PC-9 (cell line): ENCODE measurements around the gene HIVEP2. TPM values are rescaled to one million over a fixed set of nuclear protein-coding genes. Genes with fewer than 3 reads are reported as not detected.

ENCODE experiments used
- BruUV-seq: library from RNA; stranded (reverse); fragments of 400-500 nt; replicated peaks from 2 replicates; lab custom pipeline; 2021; lab: Mats Ljungman, UMichigan
- CTCF ChIA-PET: fragments of 300-600 bp; sonication (Branson Sonifier 250); formaldehyde crosslinking; loops from one replicate; lab custom pipeline; 2022; ENCODE audit warnings: antibody characterized with exemption; lab: Charles Lee
- POLR2A ChIA-PET: fragments of 300-600 bp; sonication (Branson Sonifier 250); formaldehyde crosslinking; loops from one replicate; lab custom pipeline; 2022; ENCODE audit warnings: antibody characterized with exemption; ENCODE audit not compliant: unreplicated experiment; lab: Charles Lee
- DNase-seq, 2 experiments: peaks; one replicate each; pipeline versions ENCODE4 v3.0.0 to v3.0.0-alpha.2; 2015 to 2022; ENCODE audit warnings: mixed read lengths in 1 of 2
- H2AFZ ChIP-seq: fragments of 200-600 bp; sonication (generic); 2 replicates; pipeline ENCODE4 v1.8.1; 2017; ENCODE audit warnings: antibody characterized with exemption
- H3F3A ChIP-seq: fragments of 200-600 bp; sonication (generic); 2 replicates; pipeline ENCODE4 v1.8.1; 2017; ENCODE audit warnings: antibody characterized with exemption, mild to moderate bottlenecking, low read depth; ENCODE audit not compliant: insufficient read depth
- H3K27ac ChIP-seq: fragments of 200-600 bp; sonication (generic); 2 replicates; pipeline ENCODE4 v1.6.1; 2016; ENCODE audit warnings: mixed run types
- H3K27me3 ChIP-seq: fragments of 200-600 bp; sonication (generic); 2 replicates; pipeline ENCODE4 v1.6.1; 2016; ENCODE audit warnings: low read depth, mixed run types; ENCODE audit not compliant: insufficient read depth
- H3K36me3 ChIP-seq: fragments of 200-600 bp; sonication (generic); 2 replicates; pipeline ENCODE4 v1.6.1; 2016; ENCODE audit warnings: low read depth, mixed run types
- H3K4me1 ChIP-seq: fragments of 200-600 bp; sonication (generic); replicated peaks from 2 replicates; pipeline ENCODE4 v1.6.1; 2016; ENCODE audit warnings: mixed run types; ENCODE audit not compliant: insufficient read depth
- H3K4me2 ChIP-seq: fragments of 200-600 bp; sonication (generic); 2 replicates; pipeline ENCODE4 v1.6.1; 2017; ENCODE audit warnings: mixed run types
- H3K4me3 ChIP-seq: fragments of 200-600 bp; sonication (generic); 2 replicates; pipeline ENCODE4 v1.6.1; 2016; ENCODE audit warnings: mixed run types
- H3K79me2 ChIP-seq: fragments of 200-600 bp; sonication (generic); 2 replicates; pipeline ENCODE4 v1.6.1; 2017; ENCODE audit warnings: low read depth, mixed run types
- H3K9me2 ChIP-seq: fragments of 200-600 bp; sonication (generic); 2 replicates; pipeline ENCODE4 v1.8.1; 2017; ENCODE audit warnings: mild to moderate bottlenecking; ENCODE audit not compliant: insufficient read depth
- H3K9me3 ChIP-seq: fragments of 200-600 bp; sonication (generic); 2 replicates; pipeline ENCODE4 v1.8.1; 2016; ENCODE audit warnings: low read depth; ENCODE audit not compliant: insufficient read depth
- H4K20me1 ChIP-seq: fragments of 200-600 bp; sonication (generic); 2 replicates; pipeline ENCODE4 v1.8.1; 2017; ENCODE audit not compliant: insufficient read depth
- EZH2 ChIP-seq: fragments of 200-600 bp; sonication (generic); IDR thresholded peaks from 2 replicates; pipeline ENCODE4 v1.8.0; 2017; ENCODE audit warnings: antibody characterized with exemption, low read depth
- intact Hi-C: fragments of 100-400 bp; cut with micrococcal nuclease; formaldehyde crosslinking; loops from one replicate; pipeline ENCODE4 v1.10.0; 2022; ENCODE audit not compliant: unreplicated experiment
- total RNA-seq: library from RNA; stranded (reverse); gene quantifications from 2 replicates; pipeline ENCODE4 v1.2.3, GENCODE V29; 2021
- TF ChIP-seq, protein P1 (sequence below): fragments of 200-600 bp; sonication (generic); conservative IDR thresholded peaks from 2 replicates; pipeline ENCODE4 v1.6.1; 2017; ENCODE audit warnings: mixed run types, antibody characterized with exemption, mild to moderate bottlenecking, moderate library complexity

The HIVEP2 gene
- total RNA-seq, 1 experiment from 2014 or later = 10.3 TPM

DNA sequence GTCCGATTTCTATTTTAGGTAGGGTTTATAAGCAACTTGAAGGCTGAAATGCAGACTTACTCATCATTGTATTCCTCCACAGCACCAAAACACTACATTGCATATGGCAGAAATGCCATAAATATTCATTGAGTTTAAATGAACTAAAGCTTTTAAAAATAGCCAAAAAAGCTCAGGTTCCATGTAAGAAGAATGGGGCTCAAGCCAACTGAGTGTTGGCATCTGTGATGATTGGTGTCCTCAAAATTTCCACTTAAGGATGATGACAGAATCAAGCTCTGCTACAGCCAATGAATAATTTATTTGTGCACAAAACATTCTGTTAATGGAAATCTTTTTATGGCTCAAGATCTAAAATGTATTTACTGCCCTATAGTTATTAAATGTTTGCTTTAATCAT, 115.4 kb downstream of the HIVEP2 start:
- DNase-seq = no peak
- Histone ChIP-seq H3K4me3 (no peak overlapping the region), H3K27ac (no peak overlapping the region), H3K4me2 (no peak overlapping the region), H3F3A (peaks cover 14% of the 10 kb centered on the region), H3K27me3 (no peaks in the 10 kb centered on the region), H3K4me1 (peaks cover 21% of the 10 kb centered on the region), H3K36me3 (no peaks in the 10 kb centered on the region), H3K79me2 (no peaks in the 10 kb centered on the region; the same call in 1 of the 2 replicates), H2AFZ (no peak overlapping the region), H3K9me2 (no peaks in the 10 kb centered on the region), H3K9me3 (no peaks in the 10 kb centered on the region; the same call in 1 of the 2 replicates), H4K20me1 (no peaks in the 10 kb centered on the region)
- intact Hi-C loops = no loop called here
- ChIA-PET POLR2A (interaction anchor here (0.7 kb wide), 1 partner anchor 54 kb away, joined by 9 read pairs; no protein-coding TSS in a partner anchor), CTCF (no interaction called here)
- no TSS peak for BruUV-seq
- TF ChIP-seq EZH2 = no peak

DNA sequence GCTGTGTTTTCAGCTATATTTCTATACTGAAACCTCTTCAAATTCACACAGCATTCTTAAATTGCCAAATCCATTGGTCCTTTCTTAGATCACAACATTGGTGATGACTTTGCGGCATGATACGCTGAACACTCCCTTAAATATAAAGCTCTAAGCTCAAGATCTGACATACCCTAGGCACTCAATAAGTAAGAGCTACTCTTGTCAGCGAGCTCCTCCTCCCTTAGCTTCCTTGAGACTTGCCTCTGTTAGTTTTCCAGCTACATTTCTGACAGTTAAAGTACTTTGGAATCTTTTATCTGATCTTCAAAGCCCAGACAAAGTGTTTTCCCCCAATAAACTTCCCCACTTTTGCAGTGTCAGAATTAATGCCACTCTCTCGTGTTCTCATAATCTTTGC, 117.0 kb downstream of the HIVEP2 start:
- Histone ChIP-seq H4K20me1 (no peaks in the 10 kb centered on the region), H3K4me3 (no peak overlapping the region), H3F3A (peaks cover 8% of the 10 kb centered on the region), H3K4me1 (peaks cover 9% of the 10 kb centered on the region), H3K27me3 (no peaks in the 10 kb centered on the region), H3K9me3 (no peaks in the 10 kb centered on the region; the same call in 1 of the 2 replicates), H3K36me3 (0 out of 2 replicates have a peak, but pooled peaks cover 6% of the 10 kb centered on the region), H3K4me2 (no peak overlapping the region), H3K27ac (no peak overlapping the region), H2AFZ (no peak overlapping the region), H3K9me2 (no peaks in the 10 kb centered on the region), H3K79me2 (no peaks in the 10 kb centered on the region; the same call in 1 of the 2 replicates)
- BruUV-seq = no TSS peak
- TF ChIP-seq EZH2 = no peak
- TF ChIP-seq, protein P1, sequence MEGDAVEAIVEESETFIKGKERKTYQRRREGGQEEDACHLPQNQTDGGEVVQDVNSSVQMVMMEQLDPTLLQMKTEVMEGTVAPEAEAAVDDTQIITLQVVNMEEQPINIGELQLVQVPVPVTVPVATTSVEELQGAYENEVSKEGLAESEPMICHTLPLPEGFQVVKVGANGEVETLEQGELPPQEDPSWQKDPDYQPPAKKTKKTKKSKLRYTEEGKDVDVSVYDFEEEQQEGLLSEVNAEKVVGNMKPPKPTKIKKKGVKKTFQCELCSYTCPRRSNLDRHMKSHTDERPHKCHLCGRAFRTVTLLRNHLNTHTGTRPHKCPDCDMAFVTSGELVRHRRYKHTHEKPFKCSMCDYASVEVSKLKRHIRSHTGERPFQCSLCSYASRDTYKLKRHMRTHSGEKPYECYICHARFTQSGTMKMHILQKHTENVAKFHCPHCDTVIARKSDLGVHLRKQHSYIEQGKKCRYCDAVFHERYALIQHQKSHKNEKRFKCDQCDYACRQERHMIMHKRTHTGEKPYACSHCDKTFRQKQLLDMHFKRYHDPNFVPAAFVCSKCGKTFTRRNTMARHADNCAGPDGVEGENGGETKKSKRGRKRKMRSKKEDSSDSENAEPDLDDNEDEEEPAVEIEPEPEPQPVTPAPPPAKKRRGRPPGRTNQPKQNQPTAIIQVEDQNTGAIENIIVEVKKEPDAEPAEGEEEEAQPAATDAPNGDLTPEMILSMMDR = no peak
- ChIA-PET CTCF (no interaction called here), POLR2A (no interaction called here)
- no peak for DNase-seq
- intact Hi-C loops = no loop called here

DNA sequence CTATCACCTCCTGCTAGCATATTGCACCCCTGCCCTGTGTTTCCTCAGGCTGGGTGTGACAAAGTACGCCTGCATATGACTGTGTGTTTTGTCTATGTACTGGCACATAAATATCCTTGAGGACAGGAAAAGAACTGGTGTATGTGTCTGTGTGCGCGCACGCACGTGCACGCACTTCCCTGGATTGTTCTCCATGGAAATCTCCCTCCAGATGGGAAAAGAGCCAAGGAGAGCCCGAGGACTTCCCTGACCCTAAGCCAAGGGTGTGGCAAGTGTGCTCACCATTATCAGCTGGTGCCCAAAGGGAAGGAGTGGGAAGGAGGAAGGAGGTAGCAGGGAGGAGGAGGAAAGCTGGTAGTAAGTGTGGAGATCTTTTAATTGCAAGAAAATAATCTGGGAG, 117.6 kb downstream of the HIVEP2 start:
- H3F3A ChIP-seq = peaks cover 3% of the 10 kb centered on the region; the same call in 1 of the 2 replicates
- no peaks in the 10 kb centered on the region for H4K20me1 ChIP-seq
- H3K4me1 ChIP-seq = peaks cover 3% of the 10 kb centered on the region
- H3K4me3 ChIP-seq = no peak overlapping the region
- no TSS peak for BruUV-seq
- TF ChIP-seq, protein P1 = no peak
- TF ChIP-seq EZH2 = no peak
- no peak overlapping the region for H2AFZ ChIP-seq
- no peaks in the 10 kb centered on the region for H3K27me3 ChIP-seq
- POLR2A ChIA-PET = no interaction called here
- no peak for DNase-seq
- CTCF ChIA-PET = no interaction called here
- no peak overlapping the region for H3K27ac ChIP-seq
- H3K36me3 ChIP-seq = 0 out of 2 replicates have a peak, but pooled peaks cover 6% of the 10 kb centered on the region
- intact Hi-C loops = no loop called here
- H3K9me3 ChIP-seq = no peaks in the 10 kb centered on the region; the same call in 1 of the 2 replicates
- no peak overlapping the region for H3K4me2 ChIP-seq
- no peaks in the 10 kb centered on the region for H3K9me2 ChIP-seq
- no peaks in the 10 kb centered on the region; the same call in 1 of the 2 replicates for H3K79me2 ChIP-seq

DNA sequence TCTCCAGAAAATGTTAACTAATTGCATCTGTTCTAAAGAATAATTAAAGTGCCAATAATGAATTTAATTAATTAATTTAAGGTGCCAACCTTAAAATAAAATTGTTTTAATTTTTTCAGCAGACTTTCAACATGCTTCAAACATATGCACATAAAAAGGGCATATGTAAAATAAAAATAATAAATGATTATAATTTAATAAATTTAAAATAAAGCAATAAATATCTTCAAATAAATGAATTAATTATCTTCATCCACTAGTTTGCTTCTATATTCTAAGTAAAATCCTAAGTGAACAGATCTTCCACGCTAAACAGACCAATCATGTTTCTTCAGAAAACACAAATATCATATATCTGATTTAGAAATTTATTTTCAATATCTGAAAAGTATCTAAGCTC, 119.2 kb downstream of the HIVEP2 start:
- CTCF ChIA-PET = no interaction called here
- H4K20me1 ChIP-seq = no peaks in the 10 kb centered on the region
- no peaks in the 10 kb centered on the region for H3K79me2 ChIP-seq
- H3K9me2 ChIP-seq = no peaks in the 10 kb centered on the region
- DNase-seq = no peak
- POLR2A ChIA-PET = no interaction called here
- no peak overlapping the region for H2AFZ ChIP-seq
- intact Hi-C loops = no loop called here
- no peaks in the 10 kb centered on the region; the same call in 1 of the 2 replicates for H3K9me3 ChIP-seq
- no TSS peak for BruUV-seq
- H3K27me3 ChIP-seq = no peaks in the 10 kb centered on the region
- H3K4me2 ChIP-seq = no peak overlapping the region
- 0 out of 2 replicates have a peak, but pooled peaks cover 6% of the 10 kb centered on the region for H3K36me3 ChIP-seq
- no peak overlapping the region for H3K4me3 ChIP-seq
- no peak for TF ChIP-seq EZH2
- TF ChIP-seq, protein P1 = no peak
- no peaks in the 10 kb centered on the region for H3F3A ChIP-seq
- H3K4me1 ChIP-seq = no peaks in the 10 kb centered on the region
- no peak overlapping the region for H3K27ac ChIP-seq
